GM23248 (cell line): ENCODE data around the gene SYTL2.

Experiments
- EZH2 ChIP-seq: fragments of 200-600 bp; sonication (generic); IDR thresholded peaks from 2 replicates; pipeline ENCODE4 v1.6.1; 2018; ENCODE audit warnings: antibody characterized with exemption, mild to moderate bottlenecking; ENCODE audit not compliant: insufficient read depth, poor library complexity, severe bottlenecking
- EZH2phosphoT487 ChIP-seq: fragments of 200-600 bp; sonication (generic); IDR thresholded peaks from 2 replicates; pipeline ENCODE4 v1.6.1; 2018; ENCODE audit warnings: antibody characterized with exemption, moderate library complexity, mild to moderate bottlenecking, low read depth; ENCODE audit not compliant: insufficient read depth

GRCh38 chr11:85847436-85847835 is 36.5 kb upstream of the SYTL2 start:
- TF ChIP-seq EZH2: no peak
- TF ChIP-seq EZH2phosphoT487: no peak
